Adipocyte (in vitro differentiated cells): ENCODE measurements around the gene ABCA3.
"Not testable (repeated sequence)": the region's sequence is repeated elsewhere in the genome, so short reads cannot be mapped to it uniquely, and the experiment has no call there.

Experiments used
- DNase-seq: peaks from one replicate; pipeline ENCODE4 v3.0.0-alpha.2; 2015; ENCODE audit warnings: low read depth
- H3K27me3 ChIP-seq: replicated peaks from 2 replicates; pipeline ENCODE4 v1.7.0; 2013; ENCODE audit warnings: mild to moderate bottlenecking, low read length, moderate library complexity; ENCODE audit not compliant: control insufficient read depth, insufficient read depth
- H3K36me3 ChIP-seq: 2 replicates; pipeline ENCODE4 v1.7.0; 2013; ENCODE audit warnings: low read length, mild to moderate bottlenecking, moderate library complexity; ENCODE audit not compliant: control insufficient read depth, insufficient read depth, severe bottlenecking
- H3K4me1 ChIP-seq: 2 replicates; pipeline ENCODE4 v1.7.0; 2013; ENCODE audit warnings: mild to moderate bottlenecking, low read length, moderate library complexity; ENCODE audit not compliant: control insufficient read depth, insufficient read depth
- H3K4me3 ChIP-seq: 2 replicates; pipeline ENCODE4 v1.7.0; 2013; ENCODE audit warnings: mild to moderate bottlenecking, low read length, moderate library complexity
- H3K9ac ChIP-seq: 2 replicates; pipeline ENCODE4 v1.7.0; 2013; ENCODE audit warnings: mild to moderate bottlenecking, low read length, moderate library complexity
- H3K9me3 ChIP-seq: 2 replicates; pipeline ENCODE4 v1.7.0; 2013; ENCODE audit warnings: mild to moderate bottlenecking, low read length, moderate library complexity; ENCODE audit not compliant: control insufficient read depth

Gene ABCA3

GRCh38 chr16:2244926-2245795 is 95.4 kb downstream of the ABCA3 start:
- DNase-seq = no peak
- H3K27me3 ChIP-seq = no peaks in the 10 kb centered on the region
- H3K36me3 ChIP-seq = peaks cover 49% of the 10 kb centered on the region
- H3K4me1 ChIP-seq = peaks cover under 1% of the 10 kb centered on the region
- no peaks in the 10 kb centered on the region for H3K9me3 ChIP-seq
- no peak overlapping the region for H3K4me3 ChIP-seq
- no peak overlapping the region for H3K9ac ChIP-seq

- no peaks in the 10 kb centered on the region for H3K27me3 ChIP-seq
- peaks cover 4% of the 10 kb centered on the region for H3K4me1 ChIP-seq
- H3K4me3 ChIP-seq = no peak overlapping the region
- no peak for DNase-seq
- no peaks in the 10 kb centered on the region for H3K9me3 ChIP-seq
- H3K9ac ChIP-seq = no peak overlapping the region
- H3K36me3 ChIP-seq = peaks cover 52% of the 10 kb centered on the region
Observed at GRCh38 chr16:2244301-2244700, 96.2 kb downstream of the ABCA3 start.

DNA sequence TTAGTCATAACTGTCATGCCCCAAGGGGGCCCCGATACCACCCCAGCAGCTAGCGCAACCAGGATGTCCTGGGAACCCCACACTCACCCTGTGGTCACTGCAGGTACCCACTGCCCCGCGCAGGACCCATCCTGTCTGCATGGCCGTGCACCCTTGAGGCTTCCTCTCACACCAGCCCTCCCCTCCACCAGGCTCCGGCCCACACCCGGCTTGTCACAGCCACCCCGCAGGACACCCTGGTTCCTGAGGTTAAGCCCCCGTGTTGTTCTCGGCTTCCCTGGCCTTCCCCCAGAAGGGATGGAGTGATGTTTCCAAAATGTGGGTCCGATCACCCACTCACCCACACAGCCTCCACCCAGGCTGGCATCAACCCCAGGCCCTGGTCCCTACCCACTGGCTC is 96.7 kb downstream of the ABCA3 start:
- Histone ChIP-seq H3K4me1 (peaks cover 8% of the 10 kb centered on the region), H3K9ac (no peak overlapping the region), H3K9me3 (no peaks in the 10 kb centered on the region), H3K4me3 (no peak overlapping the region), H3K27me3 (no peaks in the 10 kb centered on the region), H3K36me3 (peaks cover 52% of the 10 kb centered on the region)
- no peak for DNase-seq

- DNase-seq = no peak
- Histone ChIP-seq H3K9me3 (no peaks in the 10 kb centered on the region), H3K4me1 (peaks cover 15% of the 10 kb centered on the region), H3K36me3 (peaks cover 52% of the 10 kb centered on the region), H3K27me3 (no peaks in the 10 kb centered on the region), H3K4me3 (no peak overlapping the region), H3K9ac (no peak overlapping the region)
Observed at GRCh38 chr16:2243031-2243528, 97.4 kb downstream of the ABCA3 start.

- no peaks in the 10 kb centered on the region for H3K9me3 ChIP-seq
- no peak overlapping the region for H3K4me3 ChIP-seq
- H3K27me3 ChIP-seq = no peaks in the 10 kb centered on the region
- no peak overlapping the region for H3K9ac ChIP-seq
- no peak for DNase-seq
- H3K4me1 ChIP-seq = peaks cover 15% of the 10 kb centered on the region
- H3K36me3 ChIP-seq = peaks cover 52% of the 10 kb centered on the region
Observed at GRCh38 chr16:2242598-2242997, 97.9 kb downstream of the ABCA3 start.

DNA sequence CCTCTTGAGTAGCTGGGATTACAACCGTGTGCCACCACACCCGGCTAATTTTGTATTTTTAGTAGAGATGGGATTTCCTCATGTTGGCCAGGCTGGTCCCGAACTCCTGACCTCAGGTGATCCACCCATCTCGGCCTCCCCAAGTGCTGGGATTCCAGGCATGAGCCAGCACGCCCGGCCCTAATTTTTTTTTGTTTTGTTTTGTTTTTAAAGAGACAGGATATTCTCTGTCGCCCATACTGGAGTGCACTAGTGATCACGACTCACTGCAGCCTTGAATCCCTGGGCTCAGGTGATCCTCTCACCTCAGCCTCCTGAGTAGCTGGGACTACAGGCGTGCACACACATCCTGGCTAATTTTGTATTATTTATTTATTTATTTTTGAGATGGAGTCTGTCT is 100.2 kb downstream of the ABCA3 start:
- Histone ChIP-seq H3K4me1 (peaks cover 19% of the 10 kb centered on the region), H3K36me3 (peaks cover 39% of the 10 kb centered on the region)
- H3K9ac ChIP-seq, H3K9me3 ChIP-seq, H3K27me3 ChIP-seq, H3K4me3 ChIP-seq, DNase-seq: not testable (repeated sequence)

GRCh38 chr16:2238838-2239675 is 101.5 kb downstream of the ABCA3 start:
- H3K4me3 ChIP-seq = no peak overlapping the region
- H3K9me3 ChIP-seq = no peaks in the 10 kb centered on the region
- DNase-seq = no peak
- H3K36me3 ChIP-seq = peaks cover 37% of the 10 kb centered on the region
- H3K27me3 ChIP-seq = no peaks in the 10 kb centered on the region
- peaks cover 19% of the 10 kb centered on the region for H3K4me1 ChIP-seq
- H3K9ac ChIP-seq = no peak overlapping the region

DNA sequence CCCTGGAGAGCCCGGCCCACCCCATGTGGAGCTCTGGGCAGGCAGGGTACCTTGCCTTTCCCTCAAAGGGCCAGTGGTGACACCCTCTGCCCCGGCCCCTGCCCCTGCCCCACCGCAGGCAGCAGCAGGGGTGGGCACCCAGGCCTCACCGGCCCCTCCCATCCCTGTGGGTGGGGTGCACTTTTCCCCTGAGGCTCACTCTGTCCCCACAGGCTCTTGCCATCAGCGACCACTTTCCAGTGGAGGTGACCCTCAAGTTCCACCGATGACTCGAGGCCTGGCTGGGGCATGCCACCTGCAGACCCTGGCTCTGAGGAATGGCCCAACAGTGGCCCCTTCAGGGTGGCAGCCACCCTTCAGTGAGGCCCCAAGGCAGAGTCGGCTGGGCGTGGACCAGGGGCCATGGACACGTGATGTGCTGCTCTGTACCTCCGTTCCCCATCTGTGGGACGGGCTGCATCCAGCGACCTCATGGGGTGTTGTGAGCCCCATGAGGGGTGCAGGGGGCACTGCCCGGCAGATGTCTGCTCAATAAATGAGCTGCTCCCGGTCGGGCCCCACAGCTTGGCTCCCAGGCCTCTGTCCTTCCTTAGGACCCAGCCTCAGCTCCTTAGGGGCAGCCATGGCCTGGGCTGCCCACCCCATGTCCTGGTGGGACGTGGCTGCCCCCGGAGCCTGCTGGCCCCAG is 102.2 kb downstream of the ABCA3 start:
- DNase-seq = no peak
- H3K4me1 ChIP-seq = peaks cover 19% of the 10 kb centered on the region
- H3K9me3 ChIP-seq = no peaks in the 10 kb centered on the region
- H3K4me3 ChIP-seq = no peak overlapping the region
- no peaks in the 10 kb centered on the region for H3K27me3 ChIP-seq
- peaks cover 37% of the 10 kb centered on the region for H3K36me3 ChIP-seq
- H3K9ac ChIP-seq = no peak overlapping the region

DNA sequence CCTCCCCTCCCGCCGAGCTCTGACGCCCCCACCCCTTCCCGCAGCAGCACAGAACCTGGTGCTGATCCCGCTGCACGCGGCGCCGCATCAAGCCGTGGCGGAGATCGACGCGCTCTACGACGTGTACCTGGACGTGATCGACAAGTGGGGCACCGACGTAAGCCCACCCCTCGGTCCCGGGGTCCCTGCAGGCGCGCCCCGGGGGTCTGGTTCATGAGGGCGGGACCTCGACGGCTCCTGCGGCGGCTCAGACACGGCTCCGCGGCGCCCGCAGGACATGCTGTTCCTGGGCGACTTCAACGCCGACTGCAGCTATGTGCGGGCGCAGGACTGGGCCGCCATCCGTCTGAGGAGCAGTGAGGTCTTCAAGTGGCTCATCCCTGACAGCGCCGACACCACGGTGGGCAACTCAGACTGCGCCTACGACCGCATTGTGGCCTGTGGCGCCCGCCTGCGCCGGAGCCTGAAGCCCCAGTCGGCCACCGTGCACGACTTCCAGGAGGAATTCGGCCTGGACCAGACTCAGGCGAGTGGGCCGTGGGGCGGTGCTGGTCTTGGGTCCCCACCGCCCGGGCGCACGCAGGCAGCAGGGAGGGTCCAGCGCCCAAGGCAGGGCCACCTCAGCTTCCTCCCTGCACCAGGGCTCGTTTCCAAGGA is 102.9 kb downstream of the ABCA3 start:
- DNase-seq = no peak
- no peaks in the 10 kb centered on the region for H3K27me3 ChIP-seq
- peaks cover 19% of the 10 kb centered on the region for H3K4me1 ChIP-seq
- H3K4me3 ChIP-seq = no peak overlapping the region
- no peaks in the 10 kb centered on the region for H3K9me3 ChIP-seq
- H3K36me3 ChIP-seq = peaks cover 37% of the 10 kb centered on the region
- no peak overlapping the region for H3K9ac ChIP-seq

- peak overlapping the region; percentile 60 for H3K9ac ChIP-seq
- peaks cover 19% of the 10 kb centered on the region for H3K4me1 ChIP-seq
- H3K9me3 ChIP-seq = no peaks in the 10 kb centered on the region
- no peaks in the 10 kb centered on the region for H3K27me3 ChIP-seq
- DNase-seq = no peak
- H3K36me3 ChIP-seq = peaks cover 37% of the 10 kb centered on the region
- H3K4me3 ChIP-seq = peak overlapping the region; percentile 56
Observed at GRCh38 chr16:2237102-2237482, 103.4 kb downstream of the ABCA3 start.
